Measurements from ENCODE around the gene OR1L6. TPM values are rescaled to one million over a fixed set of nuclear protein-coding genes. Genes with fewer than 3 reads are reported as not detected.

Gene OR1L6, protein sequence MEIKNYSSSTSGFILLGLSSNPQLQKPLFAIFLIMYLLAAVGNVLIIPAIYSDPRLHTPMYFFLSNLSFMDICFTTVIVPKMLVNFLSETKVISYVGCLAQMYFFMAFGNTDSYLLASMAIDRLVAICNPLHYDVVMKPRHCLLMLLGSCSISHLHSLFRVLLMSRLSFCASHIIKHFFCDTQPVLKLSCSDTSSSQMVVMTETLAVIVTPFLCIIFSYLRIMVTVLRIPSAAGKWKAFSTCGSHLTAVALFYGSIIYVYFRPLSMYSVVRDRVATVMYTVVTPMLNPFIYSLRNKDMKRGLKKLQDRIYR
- total RNA-seq (2014; rRNA removed) (not detected in 2 replicates), Bru-seq, nascent RNA (not detected), BruChase-seq, experiment 1, labeled RNA remaining after a 6-hour chase (not detected), BruChase-seq, experiment 2, labeled RNA remaining after a 2-hour chase (not detected)
- long read RNA-seq = 0 reads

DNA sequence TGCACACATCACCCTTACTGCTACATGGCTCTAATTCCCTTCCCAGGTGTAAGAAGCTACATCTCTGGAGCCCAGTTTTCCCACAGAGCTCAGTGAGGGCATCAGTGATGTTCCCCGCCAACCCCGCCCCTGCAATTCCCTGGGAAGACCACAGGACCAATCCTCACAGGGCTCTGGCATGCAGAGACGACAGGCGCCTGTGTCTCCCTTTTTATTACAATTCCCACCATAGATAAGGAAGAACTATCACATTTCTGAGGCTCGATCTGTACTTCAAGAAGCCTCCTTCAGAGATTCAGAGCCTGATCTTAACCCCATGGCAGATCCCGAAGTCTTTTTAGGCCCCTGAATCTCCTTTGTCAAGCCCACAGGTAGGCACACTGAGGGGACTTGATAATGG, at the start of gene OR1L6:
TSS of gene OR1L6 (plus strand) at position 301 of the 400 bp plus-strand sequence. CDS start 7,545 bp downstream, outside the sequence.
- no peak within 1 kb of the TSS for H3K27ac ChIP-seq (ENCODE audit: low read length)
- H3K9me2 ChIP-seq (replicated peaks; ENCODE audit: low read length) = no peaks in the 10 kb centered on the region
- H2AFZ ChIP-seq (ENCODE audit: low read length) = no peak within 1 kb of the TSS
- TF ChIP-seq EZH2phosphoT487 (IDR thresholded peaks at IDR 0.05; ENCODE audit: borderline replicate concordance, low read length) (no peak), EZH2 (IDR thresholded peaks at IDR 0.05; ENCODE audit: low read length, unreplicated experiment) (no peak)
- TF ChIP-seq, protein P1, sequence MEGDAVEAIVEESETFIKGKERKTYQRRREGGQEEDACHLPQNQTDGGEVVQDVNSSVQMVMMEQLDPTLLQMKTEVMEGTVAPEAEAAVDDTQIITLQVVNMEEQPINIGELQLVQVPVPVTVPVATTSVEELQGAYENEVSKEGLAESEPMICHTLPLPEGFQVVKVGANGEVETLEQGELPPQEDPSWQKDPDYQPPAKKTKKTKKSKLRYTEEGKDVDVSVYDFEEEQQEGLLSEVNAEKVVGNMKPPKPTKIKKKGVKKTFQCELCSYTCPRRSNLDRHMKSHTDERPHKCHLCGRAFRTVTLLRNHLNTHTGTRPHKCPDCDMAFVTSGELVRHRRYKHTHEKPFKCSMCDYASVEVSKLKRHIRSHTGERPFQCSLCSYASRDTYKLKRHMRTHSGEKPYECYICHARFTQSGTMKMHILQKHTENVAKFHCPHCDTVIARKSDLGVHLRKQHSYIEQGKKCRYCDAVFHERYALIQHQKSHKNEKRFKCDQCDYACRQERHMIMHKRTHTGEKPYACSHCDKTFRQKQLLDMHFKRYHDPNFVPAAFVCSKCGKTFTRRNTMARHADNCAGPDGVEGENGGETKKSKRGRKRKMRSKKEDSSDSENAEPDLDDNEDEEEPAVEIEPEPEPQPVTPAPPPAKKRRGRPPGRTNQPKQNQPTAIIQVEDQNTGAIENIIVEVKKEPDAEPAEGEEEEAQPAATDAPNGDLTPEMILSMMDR (conservative IDR thresholded peaks at IDR 0.05; ENCODE audit: low read depth, low read length) = no peak
- no peaks in the 10 kb centered on the region for H3K79me2 ChIP-seq (ENCODE audit: low read length)
- ChIA-PET CTCF (no interaction called here), POLR2A (ENCODE audit: unreplicated experiment) (interaction anchor here (0.7 kb wide), 1 partner anchor 14 kb away, joined by 4 read pairs; no protein-coding TSS in a partner anchor)
- H3K9ac ChIP-seq (ENCODE audit: low read length) = no peak within 1 kb of the TSS
- no peaks in the 10 kb centered on the region for H3K9me3 ChIP-seq (ENCODE audit: low read length)
- intact Hi-C loops (cut with micrococcal nuclease) = no loop called here
- no peaks in the 10 kb centered on the region for H3F3A ChIP-seq (ENCODE audit: low read length, unreplicated experiment)
- H3K36me3 ChIP-seq (ENCODE audit: low read depth, low read length) = no peaks in the 10 kb centered on the region
- no peaks in the 10 kb centered on the region for H4K20me1 ChIP-seq (ENCODE audit: low read length)
- no peak within 1 kb of the TSS for H3K4me2 ChIP-seq (ENCODE audit: low read length)
- H3K27me3 ChIP-seq (ENCODE audit: low read length) = peaks cover 4% of the 10 kb centered on the region; the same call in 1 of the 2 replicates
- no peaks in the 10 kb centered on the region for H3K4me1 ChIP-seq (ENCODE audit: insufficient read depth, low read length)
- DNase-seq (no peak), ATAC-seq (no peak)
- no peak within 1 kb of the TSS for H3K4me3 ChIP-seq (ENCODE audit: low read length)
- BruUV-seq (replicated peaks) = no TSS peak

DNA sequence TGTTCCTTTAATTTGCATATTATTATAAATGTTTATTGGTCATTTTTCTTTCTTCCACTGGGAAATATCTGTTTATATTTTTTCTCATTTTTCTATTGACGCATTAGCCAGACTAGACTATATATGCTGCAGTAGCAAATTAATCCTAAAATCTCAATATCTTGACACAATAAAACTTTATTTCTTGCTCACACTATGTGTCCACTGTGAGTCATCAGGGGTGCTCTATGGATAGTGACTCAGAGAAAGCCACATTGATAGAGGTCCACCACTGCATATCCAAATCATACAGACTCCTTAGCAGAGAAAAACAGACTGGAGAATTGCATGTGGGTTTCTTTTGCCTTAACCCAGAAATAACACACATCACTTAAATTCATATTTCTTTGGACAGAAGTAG, 46.4 kb upstream of the OR1L6 start:
- Histone ChIP-seq H3K4me1 (ENCODE audit: insufficient read depth, low read length) (no peaks in the 10 kb centered on the region), H3K9me3 (ENCODE audit: low read length) (no peaks in the 10 kb centered on the region), H2AFZ (ENCODE audit: low read length) (no peak overlapping the region), H3K9me2 (replicated peaks; ENCODE audit: low read length) (no peaks in the 10 kb centered on the region), H3F3A (ENCODE audit: low read length, unreplicated experiment) (no peaks in the 10 kb centered on the region), H3K4me2 (ENCODE audit: low read length) (no peak overlapping the region), H4K20me1 (ENCODE audit: low read length) (no peaks in the 10 kb centered on the region), H3K4me3 (ENCODE audit: low read length) (no peak overlapping the region), H3K9ac (ENCODE audit: low read length) (no peak overlapping the region), H3K27ac (ENCODE audit: low read length) (no peak overlapping the region), H3K27me3 (ENCODE audit: low read length) (0 out of 2 replicates have a peak, but pooled peaks cover 6% of the 10 kb centered on the region), H3K36me3 (ENCODE audit: low read depth, low read length) (no peaks in the 10 kb centered on the region), H3K79me2 (ENCODE audit: low read length) (no peaks in the 10 kb centered on the region)
- BruUV-seq (replicated peaks) = no TSS peak
- TF ChIP-seq, protein P1 (conservative IDR thresholded peaks at IDR 0.05; ENCODE audit: low read depth, low read length) = no peak
- TF ChIP-seq EZH2phosphoT487 (IDR thresholded peaks at IDR 0.05; ENCODE audit: borderline replicate concordance, low read length) (no peak), EZH2 (IDR thresholded peaks at IDR 0.05; ENCODE audit: low read length, unreplicated experiment) (no peak)
- POLR2A ChIA-PET (ENCODE audit: unreplicated experiment) = no interaction called here
- CTCF ChIA-PET = no interaction called here
- ATAC-seq (no peak), DNase-seq (peak; percentile 48)
- intact Hi-C loops (cut with micrococcal nuclease) = no loop called here

DNA sequence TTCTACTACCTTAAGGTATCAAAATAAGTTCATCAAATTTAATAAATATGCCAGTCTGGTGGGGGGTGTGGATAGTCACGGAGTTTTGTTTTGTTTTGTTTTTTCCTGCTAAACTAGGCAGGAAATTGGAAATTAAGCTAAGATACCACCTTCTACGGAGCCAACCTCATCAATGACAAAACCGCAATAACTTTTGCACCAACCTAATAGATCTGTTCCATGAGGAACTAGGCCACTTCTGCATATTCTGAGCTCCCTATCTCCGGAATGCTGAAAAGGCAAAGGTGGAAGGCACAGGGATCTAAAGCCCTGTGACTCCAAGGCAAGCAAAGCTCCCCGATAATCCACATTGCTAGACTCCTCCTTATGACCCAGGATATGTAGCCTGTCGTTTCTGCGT, 24.1 kb upstream of the OR1L6 start:
- Histone ChIP-seq H3K27ac (ENCODE audit: low read length) (no peak overlapping the region), H3K36me3 (ENCODE audit: low read depth, low read length) (no peaks in the 10 kb centered on the region), H3F3A (ENCODE audit: low read length, unreplicated experiment) (no peaks in the 10 kb centered on the region), H4K20me1 (ENCODE audit: low read length) (no peaks in the 10 kb centered on the region), H3K4me2 (ENCODE audit: low read length) (no peak overlapping the region), H3K27me3 (ENCODE audit: low read length) (no peaks in the 10 kb centered on the region), H2AFZ (ENCODE audit: low read length) (no peak overlapping the region), H3K9ac (ENCODE audit: low read length) (no peak overlapping the region), H3K9me2 (replicated peaks; ENCODE audit: low read length) (no peaks in the 10 kb centered on the region), H3K4me3 (ENCODE audit: low read length) (no peak overlapping the region), H3K9me3 (ENCODE audit: low read length) (no peaks in the 10 kb centered on the region), H3K4me1 (ENCODE audit: insufficient read depth, low read length) (no peaks in the 10 kb centered on the region), H3K79me2 (ENCODE audit: low read length) (no peaks in the 10 kb centered on the region)
- BruUV-seq (replicated peaks) = no TSS peak
- TF ChIP-seq, protein P1 (conservative IDR thresholded peaks at IDR 0.05; ENCODE audit: low read depth, low read length) = no peak
- TF ChIP-seq EZH2phosphoT487 (IDR thresholded peaks at IDR 0.05; ENCODE audit: borderline replicate concordance, low read length) = no peak
- ChIA-PET POLR2A (ENCODE audit: unreplicated experiment) (no interaction called here), CTCF (no interaction called here)
- DNase-seq (no peak), ATAC-seq (no peak)
- intact Hi-C loops (cut with micrococcal nuclease) = no loop called here
